ENCODE data around the gene VSIG10L. TPM values are rescaled to one million over a fixed set of nuclear protein-coding genes. Genes with fewer than 3 reads are reported as not detected.

The VSIG10L gene
- polyA plus RNA-seq, 1 experiment = 1.0 TPM

DNA sequence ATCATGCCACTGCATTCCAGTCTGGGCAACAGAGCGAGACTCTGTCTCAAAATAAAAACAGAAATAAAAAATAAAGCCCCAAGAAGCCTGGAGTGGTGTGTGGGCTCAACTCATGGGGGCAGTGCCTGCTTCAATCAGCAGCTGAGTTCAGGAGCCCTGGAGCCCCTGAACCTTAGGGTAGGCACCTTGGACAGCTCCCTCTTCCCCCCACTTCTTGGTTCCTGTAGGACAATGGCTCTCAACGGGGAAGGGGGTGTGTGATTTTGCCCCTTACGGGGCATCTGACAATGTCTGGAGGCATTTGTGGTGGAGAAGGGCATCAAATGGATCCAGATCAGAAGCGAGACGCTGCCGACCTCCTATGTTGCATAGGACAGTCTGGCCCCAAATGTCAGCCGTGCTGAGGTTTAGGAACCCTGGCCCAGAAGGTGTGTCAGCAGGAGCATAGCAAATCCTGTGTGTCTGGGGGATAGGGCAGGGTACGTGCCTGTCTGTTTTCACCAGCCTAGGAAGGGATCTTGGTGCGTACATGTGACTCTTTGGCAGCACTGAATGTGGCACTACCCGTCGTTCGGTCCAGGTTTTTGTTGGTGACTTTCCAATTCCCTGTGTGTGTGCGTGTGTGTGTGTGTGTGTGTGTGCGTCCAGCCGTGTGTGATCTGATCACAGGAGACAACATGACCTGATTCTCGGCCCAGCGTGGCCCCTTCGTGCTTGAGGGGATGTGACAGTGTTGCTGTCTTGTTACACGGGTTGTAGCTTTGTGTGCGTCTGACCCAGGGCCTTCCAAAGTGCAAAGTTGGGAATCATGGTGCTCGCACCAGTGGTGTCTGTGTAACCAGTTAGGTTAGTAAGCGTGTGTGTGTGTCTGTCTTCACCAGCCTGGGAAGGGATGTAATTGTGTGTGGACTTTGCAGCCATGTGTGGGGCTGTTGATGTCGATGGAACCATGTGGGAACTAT, 23.0 kb downstream of the VSIG10L start:
- H3K27ac ChIP-seq (ENCODE audit: low read depth, low read length) = no peak overlapping the region
- DNase-seq (ENCODE audit: low read depth, low spot score) = no peak
- H3K27me3 ChIP-seq (ENCODE audit: control insufficient read depth, insufficient read depth, low read length) = peaks cover 3% of the 10 kb centered on the region
- H3K9me3 ChIP-seq (ENCODE audit: control insufficient read depth, insufficient read depth, low read length) = no peaks in the 10 kb centered on the region; the same call in 1 of the 2 replicates
- TF ChIP-seq, protein P1, sequence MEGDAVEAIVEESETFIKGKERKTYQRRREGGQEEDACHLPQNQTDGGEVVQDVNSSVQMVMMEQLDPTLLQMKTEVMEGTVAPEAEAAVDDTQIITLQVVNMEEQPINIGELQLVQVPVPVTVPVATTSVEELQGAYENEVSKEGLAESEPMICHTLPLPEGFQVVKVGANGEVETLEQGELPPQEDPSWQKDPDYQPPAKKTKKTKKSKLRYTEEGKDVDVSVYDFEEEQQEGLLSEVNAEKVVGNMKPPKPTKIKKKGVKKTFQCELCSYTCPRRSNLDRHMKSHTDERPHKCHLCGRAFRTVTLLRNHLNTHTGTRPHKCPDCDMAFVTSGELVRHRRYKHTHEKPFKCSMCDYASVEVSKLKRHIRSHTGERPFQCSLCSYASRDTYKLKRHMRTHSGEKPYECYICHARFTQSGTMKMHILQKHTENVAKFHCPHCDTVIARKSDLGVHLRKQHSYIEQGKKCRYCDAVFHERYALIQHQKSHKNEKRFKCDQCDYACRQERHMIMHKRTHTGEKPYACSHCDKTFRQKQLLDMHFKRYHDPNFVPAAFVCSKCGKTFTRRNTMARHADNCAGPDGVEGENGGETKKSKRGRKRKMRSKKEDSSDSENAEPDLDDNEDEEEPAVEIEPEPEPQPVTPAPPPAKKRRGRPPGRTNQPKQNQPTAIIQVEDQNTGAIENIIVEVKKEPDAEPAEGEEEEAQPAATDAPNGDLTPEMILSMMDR (IDR thresholded peaks at IDR 0.05; ENCODE audit: low read depth, low read length) = no peak
- H3K4me3 ChIP-seq (ENCODE audit: low read depth, low read length) = no peak overlapping the region
- POLR2A ChIA-PET = no interaction called here
- CTCF ChIA-PET = interaction anchor here (0.6 kb wide), 1 partner anchor 114 kb away, joined by 4 read pairs; no protein-coding TSS in a partner anchor

DNA sequence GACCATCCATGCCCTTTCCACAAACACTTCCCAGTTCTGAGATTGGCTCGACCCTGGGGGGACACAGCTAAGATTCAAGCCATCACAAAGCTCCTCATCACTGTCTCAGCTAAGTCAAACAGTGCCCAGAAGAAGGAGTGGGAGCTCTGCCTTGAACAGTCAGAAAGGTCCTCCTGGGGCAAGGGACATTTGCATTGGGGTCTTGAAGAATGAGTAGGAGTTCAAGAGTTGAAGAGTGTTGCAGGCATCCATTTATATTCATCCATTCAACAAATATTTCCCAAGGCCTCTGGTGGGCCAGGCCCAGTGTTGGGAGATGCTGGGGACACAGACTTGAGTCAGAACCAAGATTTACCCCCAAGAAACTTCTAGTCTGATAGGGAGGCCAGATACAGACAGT, 24.0 kb downstream of the VSIG10L start:
- no peaks in the 10 kb centered on the region; the same call in 1 of the 2 replicates for H3K9me3 ChIP-seq (ENCODE audit: control insufficient read depth, insufficient read depth, low read length)
- POLR2A ChIA-PET = no interaction called here

DNA sequence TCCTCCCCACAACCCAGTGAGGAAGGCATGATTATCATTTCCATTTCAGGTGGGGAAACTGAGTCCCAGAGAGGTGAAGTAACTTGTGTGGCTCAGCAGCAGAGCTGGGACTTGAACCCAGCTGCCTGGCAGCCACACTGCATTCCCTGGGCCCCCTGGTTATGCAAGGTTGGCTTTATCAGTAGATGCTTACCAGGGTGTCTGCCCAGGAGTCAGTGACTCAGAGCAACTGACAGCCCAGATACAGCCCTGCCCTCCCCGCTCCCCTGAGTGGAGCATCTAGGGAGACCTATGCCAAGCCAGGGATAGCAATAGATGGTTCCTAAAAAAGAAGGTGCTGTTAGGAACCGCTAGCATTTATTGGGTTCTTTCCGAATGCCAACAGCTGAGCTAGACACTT, 24.6 kb downstream of the VSIG10L start:
- ChIA-PET CTCF (no interaction called here), POLR2A (no interaction called here)
- Histone ChIP-seq H3K4me3 (ENCODE audit: low read depth, low read length) (no peak overlapping the region), H3K9me3 (ENCODE audit: control insufficient read depth, insufficient read depth, low read length) (no peaks in the 10 kb centered on the region; the same call in 1 of the 2 replicates), H3K27me3 (ENCODE audit: control insufficient read depth, insufficient read depth, low read length) (peaks cover 10% of the 10 kb centered on the region), H3K27ac (ENCODE audit: low read depth, low read length) (no peak overlapping the region)
- TF ChIP-seq, protein P1 (IDR thresholded peaks at IDR 0.05; ENCODE audit: low read depth, low read length) = no peak
- DNase-seq (ENCODE audit: low read depth, low spot score) = no peak

More for the DNA sequence above, 24.0 kb downstream of the VSIG10L start:
- H3K27ac ChIP-seq (ENCODE audit: low read depth, low read length) = no peak overlapping the region
- CTCF ChIA-PET = no interaction called here
- peaks cover 5% of the 10 kb centered on the region for H3K27me3 ChIP-seq (ENCODE audit: control insufficient read depth, insufficient read depth, low read length)
- no peak overlapping the region for H3K4me3 ChIP-seq (ENCODE audit: low read depth, low read length)
- no peak for DNase-seq (ENCODE audit: low read depth, low spot score)
- TF ChIP-seq, protein P1 (IDR thresholded peaks at IDR 0.05; ENCODE audit: low read depth, low read length) = no peak

DNA sequence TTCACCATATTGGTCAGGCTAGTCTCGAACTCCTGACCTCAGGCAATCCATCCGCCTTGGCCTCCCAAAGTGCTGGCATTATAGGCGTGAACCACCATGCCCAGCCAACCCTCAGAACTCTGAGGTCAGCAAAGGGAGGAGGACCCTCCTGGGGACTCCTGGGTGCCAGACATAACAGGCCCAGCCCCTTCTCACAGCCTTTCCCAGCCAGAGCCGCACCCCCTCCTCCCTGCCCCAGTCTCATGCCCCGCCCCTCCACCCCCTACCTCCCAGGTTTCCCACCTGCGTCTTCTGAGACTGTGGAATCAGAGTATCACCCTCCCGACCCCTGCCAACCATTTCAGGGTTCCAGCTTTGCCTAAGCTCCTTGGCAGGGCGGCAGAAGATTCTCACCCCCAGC, 25.3 kb downstream of the VSIG10L start:
- ChIA-PET POLR2A (no interaction called here), CTCF (no interaction called here)
- no peaks in the 10 kb centered on the region; the same call in 1 of the 2 replicates for H3K9me3 ChIP-seq (ENCODE audit: control insufficient read depth, insufficient read depth, low read length)
- DNase-seq (ENCODE audit: low read depth, low spot score) = no peak
- H3K27ac ChIP-seq (ENCODE audit: low read depth, low read length) = no peak overlapping the region
- H3K27me3 ChIP-seq (ENCODE audit: control insufficient read depth, insufficient read depth, low read length) = peaks cover 14% of the 10 kb centered on the region
- no peak overlapping the region for H3K4me3 ChIP-seq (ENCODE audit: low read depth, low read length)
- TF ChIP-seq, protein P1 (IDR thresholded peaks at IDR 0.05; ENCODE audit: low read depth, low read length) = no peak
